OCI-LY7 (cell line): Measurements from ENCODE around the gene IRF2BP2. TPM values are rescaled to one million over a fixed set of nuclear protein-coding genes. Genes with fewer than 3 reads are reported as not detected.

Source experiments
- BruUV-seq: library from RNA; stranded (reverse); fragments of 400-500 nt; replicated peaks from 2 replicates; lab custom pipeline; 2021; lab: Mats Ljungman, UMichigan
- CTCF ChIA-PET: fragments of 300-600 bp; sonication (Branson Sonifier 250); formaldehyde crosslinking; loops from one replicate; lab custom pipeline; 2022; ENCODE audit warnings: antibody characterized with exemption; ENCODE audit not compliant: unreplicated experiment; lab: Charles Lee
- POLR2A ChIA-PET: fragments of 300-600 bp; sonication (Branson Sonifier 250); formaldehyde crosslinking; loops from one replicate; lab custom pipeline; 2022; ENCODE audit warnings: antibody characterized with exemption; lab: Charles Lee
- DNase-seq: peaks from one replicate; pipeline ENCODE4 v3.0.0-alpha.2; 2015; ENCODE audit warnings: low spot score
- H2AFZ ChIP-seq: fragments of 200-600 bp; sonication (generic), shearing (Covaris generic); 2 replicates; pipeline ENCODE4 v1.6.1; 2014; ENCODE audit warnings: mild to moderate bottlenecking, antibody characterized with exemption, low read length, moderate library complexity
- H3K27ac ChIP-seq: fragments of 200-600 bp; sonication (generic); 2 replicates; pipeline ENCODE4 v1.5.1; 2014; ENCODE audit warnings: mixed run types, low read depth, mild to moderate bottlenecking, moderate library complexity, low read length, inconsistent platforms; ENCODE audit not compliant: poor library complexity, severe bottlenecking
- H3K36me3 ChIP-seq: fragments of 200-600 bp; sonication (generic); 2 replicates; pipeline ENCODE4 v1.6.1; 2014; ENCODE audit warnings: mild to moderate bottlenecking, antibody characterized with exemption, low read length, moderate library complexity, mixed read lengths; ENCODE audit not compliant: insufficient read depth
- H3K4me1 ChIP-seq: fragments of 200-600 bp; sonication (generic); 2 replicates; pipeline ENCODE4 v1.5.1; 2014; ENCODE audit warnings: mild to moderate bottlenecking, low read length; ENCODE audit not compliant: insufficient read depth, poor library complexity, severe bottlenecking
- H3K4me2 ChIP-seq: fragments of 200-600 bp; sonication (generic); 2 replicates; pipeline ENCODE4 v1.6.1; 2014; ENCODE audit warnings: mild to moderate bottlenecking, low read length
- H3K4me3 ChIP-seq: fragments of 200-600 bp; sonication (generic); 2 replicates; pipeline ENCODE4 v1.5.1; 2014; ENCODE audit warnings: mild to moderate bottlenecking, low read depth, low read length; ENCODE audit not compliant: poor library complexity, severe bottlenecking
- H3K79me2 ChIP-seq: fragments of 200-600 bp; sonication (generic); 2 replicates; pipeline ENCODE4 v1.6.1; 2016; ENCODE audit warnings: low read depth, mild to moderate bottlenecking, low read length, moderate library complexity, mixed read lengths; ENCODE audit not compliant: insufficient read depth
- H3K9me2 ChIP-seq: fragments of 200-600 bp; sonication (generic); 2 replicates; pipeline ENCODE4 v1.6.1; 2016; ENCODE audit warnings: mild to moderate bottlenecking, low read length, mixed read lengths; ENCODE audit not compliant: insufficient read depth
- H3K9me3 ChIP-seq: fragments of 200-600 bp; sonication (generic); 2 replicates; pipeline ENCODE4 v1.6.1; 2014; ENCODE audit warnings: mild to moderate bottlenecking, mixed run types, low read length, mixed read lengths
- H4K20me1 ChIP-seq: fragments of 200-600 bp; sonication (generic); 2 replicates; pipeline ENCODE4 v1.6.1; 2014; ENCODE audit warnings: mild to moderate bottlenecking, antibody characterized with exemption, low read length, moderate library complexity, mixed read lengths; ENCODE audit not compliant: insufficient read depth
- EZH2phosphoT487 ChIP-seq: fragments of 200-600 bp; sonication (generic); IDR thresholded peaks from 2 replicates; pipeline ENCODE4 v1.6.1; 2018; ENCODE audit warnings: low read depth, borderline replicate concordance, mild to moderate bottlenecking, mixed run types, antibody characterized with exemption, low read length, moderate library complexity, mixed read lengths
- intact Hi-C: fragments of 100-400 bp; cut with micrococcal nuclease; formaldehyde crosslinking; loops from one replicate; pipeline ENCODE4 v1.10.0; 2022; ENCODE audit not compliant: unreplicated experiment
- total RNA-seq, 2 experiments: library from RNA; depleted of rRNA in 1 of 2; stranded (reverse); fragments of >200 nt in 1 of 2; shearing (Covaris generic) in 1 of 2; gene quantifications; 2 replicates each; pipeline ENCODE4 v1.2.3, GENCODE V29; 2014 to 2022
- TF ChIP-seq, protein P1 (sequence below): fragments of 200-600 bp; sonication (generic); conservative IDR thresholded peaks from 2 replicates; pipeline ENCODE4 v1.5.1; 2014; ENCODE audit warnings: mild to moderate bottlenecking, antibody characterized with exemption, low read length, moderate library complexity, mixed read lengths

Gene IRF2BP2
- total RNA-seq, 2 experiments from 2014 or later, result 40.6 to 65.9 TPM

- no peaks in the 10 kb centered on the region for H3K4me1 ChIP-seq
- no peaks in the 10 kb centered on the region for H3K9me3 ChIP-seq
- no peaks in the 10 kb centered on the region for H3K36me3 ChIP-seq
- no TSS peak for BruUV-seq
- no peak for DNase-seq
- no peaks in the 10 kb centered on the region for H4K20me1 ChIP-seq
- H3K27ac ChIP-seq, result no peak overlapping the region
- ChIA-PET POLR2A (interaction anchor here (0.7 to 2.8 kb wide), 3 partner anchors 12 to 22 kb away, joined by 3 to 10 read pairs (median 3); no protein-coding TSS in a partner anchor), CTCF (no interaction called here)
- no peak for TF ChIP-seq EZH2phosphoT487
- H3K9me2 ChIP-seq, result no peaks in the 10 kb centered on the region; the same call in 1 of the 2 replicates
- H3K4me2 ChIP-seq, result no peak overlapping the region
- no peak overlapping the region for H3K4me3 ChIP-seq
- no peak overlapping the region for H2AFZ ChIP-seq
- H3K79me2 ChIP-seq, result no peaks in the 10 kb centered on the region
- intact Hi-C loops, result no loop called here
These were observed 24.4 kb upstream of the IRF2BP2 start for GRCh38 chr1:234634387-234634786.

GRCh38 chr1:234633246-234634003 lies 23.4 kb upstream of the IRF2BP2 start:
- H3K4me3 ChIP-seq, result no peak overlapping the region
- H3K79me2 ChIP-seq, result no peaks in the 10 kb centered on the region
- no peaks in the 10 kb centered on the region for H3K36me3 ChIP-seq
- H3K4me2 ChIP-seq, result no peak overlapping the region
- no peak for DNase-seq
- no peaks in the 10 kb centered on the region for H3K4me1 ChIP-seq
- H4K20me1 ChIP-seq, result no peaks in the 10 kb centered on the region
- no TSS peak for BruUV-seq
- TF ChIP-seq, protein P1, sequence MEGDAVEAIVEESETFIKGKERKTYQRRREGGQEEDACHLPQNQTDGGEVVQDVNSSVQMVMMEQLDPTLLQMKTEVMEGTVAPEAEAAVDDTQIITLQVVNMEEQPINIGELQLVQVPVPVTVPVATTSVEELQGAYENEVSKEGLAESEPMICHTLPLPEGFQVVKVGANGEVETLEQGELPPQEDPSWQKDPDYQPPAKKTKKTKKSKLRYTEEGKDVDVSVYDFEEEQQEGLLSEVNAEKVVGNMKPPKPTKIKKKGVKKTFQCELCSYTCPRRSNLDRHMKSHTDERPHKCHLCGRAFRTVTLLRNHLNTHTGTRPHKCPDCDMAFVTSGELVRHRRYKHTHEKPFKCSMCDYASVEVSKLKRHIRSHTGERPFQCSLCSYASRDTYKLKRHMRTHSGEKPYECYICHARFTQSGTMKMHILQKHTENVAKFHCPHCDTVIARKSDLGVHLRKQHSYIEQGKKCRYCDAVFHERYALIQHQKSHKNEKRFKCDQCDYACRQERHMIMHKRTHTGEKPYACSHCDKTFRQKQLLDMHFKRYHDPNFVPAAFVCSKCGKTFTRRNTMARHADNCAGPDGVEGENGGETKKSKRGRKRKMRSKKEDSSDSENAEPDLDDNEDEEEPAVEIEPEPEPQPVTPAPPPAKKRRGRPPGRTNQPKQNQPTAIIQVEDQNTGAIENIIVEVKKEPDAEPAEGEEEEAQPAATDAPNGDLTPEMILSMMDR, result no peak
- no peak for TF ChIP-seq EZH2phosphoT487
- H3K9me3 ChIP-seq, result no peaks in the 10 kb centered on the region
- CTCF ChIA-PET, result no interaction called here
- no peak overlapping the region for H3K27ac ChIP-seq
- intact Hi-C loops, result no loop called here
- POLR2A ChIA-PET, result interaction anchor here (0.6 to 2.8 kb wide), 9 partner anchors 9 to 448 kb away, joined by 3 to 10 read pairs (median 3); no protein-coding TSS in a partner anchor
- H3K9me2 ChIP-seq, result no peaks in the 10 kb centered on the region; the same call in 1 of the 2 replicates
- no peak overlapping the region for H2AFZ ChIP-seq

- H3K9me2 ChIP-seq, result no peaks in the 10 kb centered on the region; the same call in 1 of the 2 replicates
- TF ChIP-seq, protein P1, result no peak
- TF ChIP-seq EZH2phosphoT487, result no peak
- BruUV-seq, result no TSS peak
- H3K4me3 ChIP-seq, result no peak overlapping the region
- H3K79me2 ChIP-seq, result no peaks in the 10 kb centered on the region
- CTCF ChIA-PET, result no interaction called here
- DNase-seq, result no peak
- H3K4me1 ChIP-seq, result no peaks in the 10 kb centered on the region
- POLR2A ChIA-PET, result interaction anchor here (0.7 to 2.8 kb wide), 2 partner anchors 10 to 152 kb away, joined by 6 to 10 read pairs; no protein-coding TSS in a partner anchor
- intact Hi-C loops, result no loop called here
- no peaks in the 10 kb centered on the region for H3K36me3 ChIP-seq
- H3K4me2 ChIP-seq, result no peak overlapping the region
- no peaks in the 10 kb centered on the region for H4K20me1 ChIP-seq
- no peaks in the 10 kb centered on the region for H3K9me3 ChIP-seq
- no peak overlapping the region for H2AFZ ChIP-seq
- no peak overlapping the region for H3K27ac ChIP-seq
These were observed 22.2 kb upstream of the IRF2BP2 start for GRCh38 chr1:234632225-234632624.
